8988T (cell line): ENCODE measurements around the gene INPP5A.
"Not testable (repeated sequence)": the region's sequence is repeated elsewhere in the genome, so short reads cannot be mapped to it uniquely, and the experiment has no call there.

Experiments used
- DNase-seq: peaks from one replicate; pipeline ENCODE4 v3.0.0; 2011

Gene INPP5A

DNA sequence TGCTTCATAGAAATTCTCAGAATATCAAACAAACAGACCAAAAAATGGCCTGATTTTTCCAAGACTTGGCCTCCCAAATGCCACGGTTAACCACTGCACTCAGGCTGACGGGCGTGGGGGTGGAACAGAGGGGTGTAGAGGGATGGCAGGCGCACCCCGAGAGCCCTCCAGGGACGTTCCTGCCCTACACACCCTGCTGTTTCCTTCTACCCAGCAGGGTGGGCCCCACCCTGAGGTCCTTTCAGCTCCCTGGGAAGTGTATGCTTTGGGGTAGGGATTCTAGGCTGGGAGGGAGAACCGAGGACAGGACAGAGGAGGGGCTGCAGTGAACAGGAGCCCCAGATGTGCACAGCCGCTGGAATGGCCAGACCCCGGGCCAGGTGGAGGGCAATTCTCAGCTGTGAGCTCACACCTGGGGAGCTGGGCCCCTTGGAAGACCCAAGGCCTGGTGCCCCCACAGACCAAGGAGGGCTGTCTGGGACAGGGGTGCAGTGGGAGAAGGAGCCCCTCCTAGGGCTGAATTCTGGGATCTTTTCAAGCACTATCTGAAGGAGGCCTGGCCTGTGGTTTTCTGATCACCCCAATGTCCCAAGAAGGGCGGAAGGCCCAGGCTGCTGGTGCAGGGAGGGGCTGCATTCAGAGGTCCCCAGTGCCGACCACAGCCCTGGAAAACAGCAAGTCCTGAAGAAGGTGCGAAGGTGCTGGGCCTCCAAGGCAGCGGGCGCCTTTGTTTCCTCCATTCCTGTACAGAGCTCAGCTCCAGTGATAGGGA lies 32.9 kb upstream of the INPP5A start:
- DNase-seq = no peak

DNA sequence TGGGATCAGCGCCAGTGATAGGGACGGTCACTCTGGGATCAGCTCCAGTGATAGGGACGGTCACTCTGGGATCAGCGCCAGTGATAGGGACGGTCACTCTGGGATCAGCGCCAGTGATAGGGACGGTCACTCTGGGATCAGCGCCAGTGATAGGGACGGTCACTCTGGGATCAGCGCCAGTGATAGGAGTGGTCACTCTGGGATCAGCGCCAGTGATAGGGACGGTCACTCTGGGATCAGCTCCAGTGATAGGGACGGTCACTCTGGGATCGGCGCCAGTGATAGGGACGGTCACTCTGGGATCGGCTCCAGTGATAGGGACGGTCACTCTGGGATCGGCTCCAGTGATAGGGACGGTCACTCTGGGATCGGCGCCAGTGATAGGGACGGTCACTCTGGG lies 32.0 kb upstream of the INPP5A start:
- DNase-seq = not testable (repeated sequence)

DNA sequence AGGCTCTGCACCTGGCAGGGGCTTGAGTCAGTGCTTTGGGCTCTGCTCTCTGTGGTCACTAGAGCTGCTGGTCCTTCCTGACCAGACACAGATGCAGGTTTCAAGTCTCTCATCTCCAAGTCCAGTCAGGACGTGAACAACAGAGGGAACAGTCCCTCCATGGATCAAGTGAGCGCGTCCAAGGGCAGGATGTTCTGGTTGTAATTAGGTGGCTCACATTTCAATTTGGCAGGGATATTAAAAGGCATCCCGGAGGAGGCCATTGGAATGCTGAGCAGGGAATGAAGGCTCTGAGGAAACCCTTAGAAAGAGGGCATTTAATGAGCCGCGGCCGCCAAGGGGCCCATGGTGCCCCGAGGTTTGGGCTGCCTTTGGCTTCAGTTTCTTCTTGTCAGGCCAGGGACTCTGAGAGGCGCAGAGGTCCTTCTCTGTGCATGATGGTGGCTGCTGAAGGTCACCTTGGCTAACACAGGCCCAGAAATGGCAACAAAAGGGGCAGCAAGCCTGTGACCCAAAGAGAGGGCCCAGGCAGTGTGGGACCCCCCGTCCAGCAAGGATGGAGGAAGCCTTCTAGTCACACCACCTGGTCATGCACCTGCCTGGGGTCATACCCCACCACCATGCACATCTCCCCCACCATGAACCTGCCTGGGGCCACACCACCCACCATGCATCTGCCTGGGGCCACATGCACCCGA lies 30.7 kb upstream of the INPP5A start:
- no peak for DNase-seq

DNA sequence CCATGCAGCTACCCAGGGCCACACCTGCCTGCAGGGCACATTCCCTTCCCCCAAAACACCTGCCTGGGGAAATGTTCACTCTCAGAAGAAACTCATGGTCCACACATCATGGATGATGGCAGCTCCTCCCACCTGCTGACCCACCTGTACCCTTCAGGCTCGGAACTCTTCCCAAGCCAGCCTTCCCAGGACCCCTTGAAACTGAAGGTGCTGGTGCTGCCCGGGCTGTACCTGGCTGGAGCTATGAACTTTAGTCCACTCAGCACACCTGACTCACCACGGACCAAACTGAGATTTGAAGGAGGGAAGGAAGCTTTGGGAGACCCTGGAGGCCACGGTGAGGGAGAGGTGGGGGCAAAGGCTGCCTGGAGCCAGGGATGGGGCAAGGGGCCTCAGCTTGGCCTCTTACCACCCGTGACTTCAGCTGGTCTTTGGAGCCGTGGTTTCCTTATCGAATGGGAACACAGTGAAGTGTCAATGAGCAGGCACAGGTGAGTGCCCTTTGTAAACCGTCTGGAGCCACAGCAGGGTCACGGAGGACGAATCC lies 30.1 kb upstream of the INPP5A start:
- DNase-seq = no peak

DNA sequence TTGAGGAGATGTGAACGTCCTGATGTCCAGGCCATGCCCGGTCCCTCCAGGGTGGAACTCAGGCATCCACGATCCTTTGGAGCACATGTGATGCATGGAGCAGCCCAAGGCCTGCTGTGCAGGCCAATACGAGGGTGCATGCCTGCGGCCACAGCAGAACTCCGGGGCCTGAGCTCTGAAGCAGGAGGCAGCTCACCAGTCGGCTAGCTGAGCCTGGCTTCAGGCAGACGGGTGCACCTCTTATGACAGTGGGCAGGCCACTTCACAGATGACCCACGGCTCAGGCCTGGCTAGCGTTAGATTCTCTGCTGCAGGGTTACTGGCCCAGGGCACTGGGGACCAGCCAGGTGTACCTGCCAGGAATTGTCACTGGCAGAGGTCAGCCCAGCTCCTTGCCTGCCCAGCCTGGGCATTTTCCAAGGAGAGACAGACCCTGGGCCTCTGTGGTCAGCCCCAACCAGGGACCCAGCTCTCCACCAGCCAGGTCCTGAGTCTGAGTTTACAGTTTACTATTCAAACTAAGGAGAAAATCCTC lies 29.6 kb upstream of the INPP5A start:
- no peak for DNase-seq

DNA sequence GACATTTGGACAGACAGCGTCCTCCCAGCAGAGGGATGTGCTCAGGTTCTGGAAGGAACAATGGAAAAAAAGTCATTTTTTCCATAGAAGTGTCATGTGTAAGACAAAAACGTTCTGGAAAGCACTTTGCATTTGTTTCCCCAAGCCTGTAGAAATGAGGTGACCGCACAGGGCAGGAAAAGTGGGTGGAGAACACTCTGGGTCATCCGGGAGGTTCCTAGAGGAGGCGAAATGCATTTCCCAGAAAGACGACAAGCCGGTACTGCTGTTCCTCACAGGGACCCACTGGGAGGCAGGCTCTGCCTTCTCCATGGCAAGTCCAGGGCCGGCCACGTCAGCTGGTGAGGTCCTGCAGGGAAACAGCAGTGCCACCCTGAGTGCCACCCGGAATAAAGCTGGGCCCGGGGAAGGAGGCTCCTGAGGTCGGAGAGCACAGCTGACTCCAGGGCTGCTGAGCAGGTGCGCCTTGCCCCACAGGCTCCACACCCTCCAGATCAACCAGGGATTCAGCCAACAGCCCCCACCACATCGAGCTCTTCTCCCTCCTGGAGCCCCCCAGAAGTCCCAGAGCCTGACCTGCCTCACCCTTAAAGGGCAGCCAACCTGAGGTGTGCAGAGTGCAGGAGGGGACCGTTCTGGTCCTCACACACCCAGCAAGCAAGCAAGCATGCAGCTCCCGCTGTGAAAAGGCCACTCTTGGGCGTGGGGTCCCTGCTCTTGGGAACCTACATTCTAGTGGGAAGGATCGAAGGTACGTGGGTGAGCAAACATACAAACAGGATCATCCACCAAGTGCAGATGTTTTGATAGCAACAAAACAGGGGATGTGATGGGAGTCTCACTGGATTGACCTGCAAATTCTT lies 28.8 kb upstream of the INPP5A start:
- no peak for DNase-seq

DNA sequence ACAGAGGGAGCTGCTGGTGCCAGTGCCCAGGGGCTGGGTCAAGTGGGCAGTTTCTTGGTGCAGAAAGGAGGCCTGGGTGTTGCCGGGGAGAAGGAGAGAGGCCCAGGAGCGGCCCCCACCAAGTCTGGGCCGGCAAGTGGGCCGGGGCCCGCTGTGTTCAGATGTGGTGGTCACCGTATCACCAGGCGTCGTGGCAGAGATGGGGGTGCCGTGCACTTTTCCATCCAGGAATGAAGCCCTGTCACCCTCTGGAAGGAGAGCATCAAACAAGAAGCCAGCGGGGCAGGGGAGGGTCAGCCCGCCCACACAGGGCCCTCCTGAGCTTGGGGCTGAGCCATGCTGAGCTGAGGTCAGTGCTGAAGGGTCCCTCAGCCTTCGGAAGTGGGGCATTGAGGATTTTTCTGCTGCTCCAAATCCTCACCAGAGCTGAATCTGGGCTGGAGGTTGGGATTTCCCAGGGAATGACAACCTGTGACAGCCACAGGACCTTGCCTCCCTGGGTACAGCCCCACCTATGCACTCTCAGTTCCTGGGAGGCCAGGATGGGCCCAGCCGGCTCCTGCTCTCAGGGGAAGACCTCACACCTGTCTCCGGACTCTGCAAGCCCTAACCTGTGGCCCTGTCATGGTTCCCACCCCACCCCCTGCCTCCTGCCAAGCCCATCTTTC lies 27.9 kb upstream of the INPP5A start:
- DNase-seq = no peak

DNA sequence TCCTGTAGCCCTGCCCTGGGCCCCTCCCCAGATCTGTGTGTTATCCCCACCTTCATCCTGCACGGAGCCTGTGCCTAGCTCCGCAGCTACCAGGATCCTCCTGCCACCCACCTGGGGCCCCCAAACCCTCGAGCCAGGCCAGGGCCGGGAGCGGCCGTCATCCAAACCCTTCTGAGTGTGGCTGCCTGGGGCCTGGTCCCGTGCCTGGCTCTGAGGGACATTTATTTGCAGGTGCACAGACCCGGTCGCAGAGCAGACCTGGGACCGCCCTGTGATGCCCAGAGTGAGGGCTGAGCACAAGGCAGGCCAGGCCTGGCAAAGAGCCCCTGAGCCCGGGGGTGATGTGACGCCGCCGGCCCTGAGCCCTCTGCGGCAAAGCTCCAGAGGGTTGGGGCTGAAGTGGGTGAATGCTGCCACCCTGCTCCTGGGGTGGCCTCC lies 27.4 kb upstream of the INPP5A start:
- DNase-seq = no peak

DNA sequence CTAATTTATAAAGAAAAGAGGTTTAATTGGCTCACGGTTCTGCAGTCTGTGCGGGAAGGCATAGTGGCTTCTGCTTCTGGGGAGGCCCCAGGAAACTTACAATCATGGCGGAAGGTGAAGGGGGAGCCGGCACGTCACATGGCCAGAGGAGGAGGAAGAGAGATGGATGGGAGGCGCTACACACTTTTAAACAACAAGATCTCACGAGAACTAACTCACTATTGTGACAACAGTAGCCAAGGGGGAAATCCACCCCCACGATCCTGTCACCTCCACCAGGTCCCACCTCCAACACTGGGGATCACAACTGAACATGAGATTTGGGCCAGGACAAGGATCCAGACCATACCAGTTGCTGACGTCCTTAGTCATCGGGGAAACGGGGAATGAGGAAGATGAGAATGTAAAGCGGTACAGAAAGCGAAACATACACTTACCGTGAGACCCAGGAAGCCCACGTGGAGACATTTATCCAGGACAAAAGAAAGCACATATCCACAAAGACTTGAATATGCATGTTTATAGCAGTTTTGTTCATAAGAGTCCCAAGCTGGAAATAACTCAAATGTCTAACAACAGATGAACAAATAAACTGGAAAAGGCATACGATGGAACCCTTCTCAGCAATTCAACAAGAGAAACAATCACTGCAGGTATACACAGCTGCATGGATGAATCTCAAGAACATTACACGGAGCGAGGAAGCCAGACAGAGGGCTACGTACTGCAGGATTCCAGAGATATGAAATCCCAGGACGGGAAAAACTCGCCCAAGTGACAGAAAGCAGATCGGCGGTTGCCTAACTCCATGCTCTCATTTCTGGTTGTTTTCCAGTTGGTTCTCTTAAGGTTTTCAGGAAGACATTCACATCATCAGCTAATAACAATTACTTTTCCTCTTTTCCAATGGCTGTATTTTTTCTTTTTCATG lies 26.2 kb upstream of the INPP5A start:
- DNase-seq = no peak

DNA sequence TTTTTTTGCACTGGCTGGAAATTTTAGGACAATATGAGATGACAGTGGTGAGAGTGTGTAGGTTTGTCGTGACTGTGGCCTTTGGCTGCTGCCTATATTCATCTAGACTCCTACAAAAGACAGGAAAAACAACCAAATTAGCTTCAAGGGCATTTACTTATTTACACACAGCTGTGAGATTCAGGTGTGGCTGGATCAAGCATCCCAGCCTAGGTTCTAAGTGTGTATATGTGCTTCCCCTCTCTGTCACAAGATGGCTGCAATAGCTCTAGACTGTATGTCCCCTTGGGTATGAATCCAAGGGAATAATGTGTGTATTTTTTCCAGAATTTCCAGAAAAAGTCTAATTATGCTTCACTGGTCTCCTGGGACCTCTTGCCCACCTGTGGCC lies 25.5 kb upstream of the INPP5A start:
- no peak for DNase-seq

DNA sequence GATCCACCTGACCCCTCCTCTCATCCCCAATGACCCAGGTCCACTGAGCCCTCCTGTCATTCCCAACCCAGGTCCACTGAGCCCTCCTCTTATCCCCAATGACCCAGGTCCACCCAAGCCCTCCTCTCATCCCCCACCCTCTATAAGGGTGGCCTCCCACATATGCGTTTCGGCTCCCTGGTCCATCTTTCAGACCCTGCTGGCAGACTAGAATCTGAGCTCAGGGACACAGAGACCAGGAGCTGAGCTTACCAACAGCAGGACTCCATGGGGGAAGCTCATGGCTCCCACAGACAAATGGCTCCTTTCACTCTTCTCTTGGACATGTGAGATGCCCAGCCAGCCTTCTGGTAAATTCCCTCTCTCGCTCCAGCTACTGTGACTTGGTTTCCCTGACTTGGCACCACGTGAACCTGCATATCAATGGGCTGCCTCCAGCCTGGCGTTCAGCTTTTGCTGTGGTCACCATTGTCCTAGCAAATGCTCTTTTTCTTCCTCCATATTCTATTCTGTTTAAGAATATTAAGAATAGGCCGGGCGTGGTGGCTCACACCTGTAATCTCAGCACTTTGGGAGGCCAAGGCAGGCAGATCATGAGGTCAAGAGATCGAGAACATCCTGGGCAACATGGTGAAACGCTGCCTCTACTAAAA lies 24.8 kb upstream of the INPP5A start:
- DNase-seq = no peak

DNA sequence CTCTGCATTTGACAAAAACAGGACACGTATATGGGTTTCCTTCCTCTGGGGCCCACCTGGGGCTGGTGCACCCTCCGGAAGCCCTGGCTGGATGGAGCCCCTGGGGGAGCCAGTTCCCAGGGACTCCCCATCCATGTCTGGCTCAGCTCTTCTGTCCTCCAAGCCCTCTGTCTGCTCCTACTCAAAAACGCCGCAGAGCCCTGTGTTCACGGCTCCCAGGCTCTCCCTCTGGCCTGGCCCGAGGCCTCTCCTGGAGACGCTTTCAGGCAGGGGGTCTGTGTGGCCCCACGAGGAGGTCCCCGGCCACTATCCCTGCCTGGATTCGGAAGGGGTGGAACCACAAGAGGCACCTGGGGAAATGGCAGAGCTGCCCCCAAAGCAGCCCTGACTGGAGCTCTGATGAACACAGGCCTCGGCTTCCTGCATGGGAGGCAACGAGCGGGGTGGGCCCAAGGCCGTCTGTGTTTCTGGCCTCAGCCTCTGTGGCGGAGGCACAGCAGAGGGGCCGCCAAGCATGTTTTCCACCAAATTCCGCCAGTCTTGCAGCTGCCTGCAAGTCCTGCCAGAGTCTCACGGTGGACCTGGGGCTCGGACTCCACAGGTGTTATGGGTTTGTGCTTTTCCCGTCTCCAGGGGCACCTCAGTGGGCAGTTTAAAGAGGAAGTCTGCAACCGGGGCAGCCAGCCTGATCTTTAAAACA lies 22.6 kb upstream of the INPP5A start:
- DNase-seq = peak; percentile 5

DNA sequence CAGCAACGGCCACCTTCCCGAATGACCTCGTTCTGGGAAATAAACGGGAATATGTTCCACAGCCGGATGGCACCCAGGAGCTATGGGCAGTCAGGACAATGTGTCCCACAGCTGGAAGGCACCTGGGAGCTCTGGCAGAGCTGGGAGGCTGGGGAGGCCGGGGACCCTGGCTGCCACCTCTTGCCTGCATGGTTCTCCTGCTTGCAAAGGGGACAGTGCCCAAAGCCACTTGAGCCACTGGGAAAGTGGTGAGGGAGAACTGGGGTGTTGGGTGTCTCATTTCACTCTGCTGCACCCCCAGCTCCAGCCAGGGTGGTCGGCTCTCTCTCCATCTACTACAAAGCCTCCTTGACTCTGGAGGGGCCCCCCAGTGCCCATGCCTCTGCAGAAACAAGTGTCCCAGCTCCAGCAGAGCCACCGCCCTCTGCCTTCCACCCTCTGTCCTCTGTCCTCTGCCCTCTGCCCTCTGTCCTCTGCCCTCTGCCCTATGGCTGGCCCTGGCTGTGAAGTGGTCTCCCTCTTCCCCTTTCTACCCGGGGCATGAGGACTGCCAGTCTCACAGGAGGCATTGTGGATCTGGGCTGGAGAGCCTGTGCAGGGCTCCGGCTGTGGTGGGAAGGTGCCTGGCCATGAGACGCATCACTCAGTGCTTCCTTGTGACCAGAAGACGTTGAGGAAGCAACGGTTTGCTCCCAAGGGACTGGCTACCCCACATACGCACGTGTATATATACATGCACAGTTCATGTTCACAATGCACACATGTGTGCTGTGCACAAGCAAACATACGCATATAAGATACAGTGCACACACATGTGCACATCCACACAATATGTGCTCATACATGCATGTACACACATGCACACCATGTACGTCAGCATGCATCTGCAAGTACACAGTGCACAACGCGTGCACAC lies 21.5 kb upstream of the INPP5A start:
- DNase-seq = peak; percentile 9

DNA sequence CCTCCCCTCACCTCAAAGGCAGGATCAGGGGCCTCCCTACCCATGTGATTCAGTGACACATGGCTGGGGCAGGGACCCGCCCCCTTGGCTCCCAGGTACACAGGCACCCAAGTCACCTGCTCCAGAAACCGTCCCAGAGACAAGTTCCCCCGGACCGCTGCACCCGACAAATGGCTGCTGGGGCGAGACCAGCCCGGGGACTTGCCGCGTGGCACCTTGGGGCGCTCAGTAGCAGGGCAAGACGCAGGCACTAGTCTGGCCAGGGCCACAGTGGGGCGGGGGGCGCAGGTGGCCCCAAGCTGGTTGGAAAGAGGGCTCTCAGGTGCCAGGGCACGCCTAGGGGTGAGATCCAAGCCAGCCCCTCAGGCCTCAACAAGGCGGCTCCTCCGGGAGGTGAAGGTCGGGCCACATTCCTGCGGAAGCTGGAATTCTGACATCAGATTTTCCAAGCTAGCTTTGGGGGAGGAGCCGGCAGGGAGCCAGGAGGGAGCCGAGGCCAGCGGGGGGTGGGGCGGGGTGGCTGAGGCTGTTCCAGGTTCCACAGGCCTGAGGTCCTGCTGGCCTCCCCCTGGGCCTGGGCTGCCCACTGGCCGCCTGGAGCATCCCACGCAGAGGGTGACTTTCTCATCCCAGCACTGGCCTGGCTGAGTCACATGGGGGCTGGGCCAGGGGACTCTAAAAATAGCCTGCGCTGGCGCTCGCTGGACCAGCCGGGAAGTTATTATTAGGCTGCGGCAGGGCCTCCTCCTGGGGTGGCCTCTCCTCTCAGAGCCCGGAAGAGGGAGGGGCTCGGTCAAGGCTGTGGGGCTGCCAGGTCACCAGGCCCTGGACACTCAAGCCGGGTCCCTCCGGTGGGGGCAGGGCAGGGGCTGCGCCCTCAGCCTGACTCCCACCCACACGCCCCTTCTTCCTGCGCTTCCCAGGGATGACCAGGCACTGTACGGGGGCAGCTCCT lies 20.5 kb upstream of the INPP5A start:
- DNase-seq = peak; percentile 75

DNA sequence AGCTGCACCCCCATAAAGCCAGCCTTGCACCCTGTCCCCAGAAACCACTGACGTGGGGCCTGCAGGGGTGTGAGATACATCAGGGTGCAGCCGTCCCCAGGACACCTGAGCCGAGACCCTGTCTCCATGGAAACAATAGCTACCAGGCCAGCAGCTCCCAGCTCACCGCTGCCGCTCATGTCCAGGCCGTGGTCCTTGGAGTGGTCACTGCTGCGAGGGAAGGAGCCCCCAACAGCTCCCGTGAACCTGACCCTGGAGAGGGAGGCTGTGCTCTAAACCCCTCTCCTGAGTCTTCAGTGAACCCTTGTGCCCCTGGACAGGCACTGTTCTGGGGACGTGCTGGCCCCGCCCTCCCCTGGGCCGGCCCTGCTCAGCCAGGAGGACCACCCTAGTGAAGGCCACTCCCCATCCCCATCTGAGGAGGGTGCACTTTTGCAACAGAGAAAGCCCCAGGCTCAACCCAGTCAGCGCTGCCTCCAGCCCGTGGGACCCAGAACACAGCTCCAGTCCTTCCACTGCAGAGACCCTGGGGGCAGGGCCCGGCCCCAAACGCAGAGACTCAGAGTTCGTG lies 19.6 kb upstream of the INPP5A start:
- peak; percentile 24 for DNase-seq

DNA sequence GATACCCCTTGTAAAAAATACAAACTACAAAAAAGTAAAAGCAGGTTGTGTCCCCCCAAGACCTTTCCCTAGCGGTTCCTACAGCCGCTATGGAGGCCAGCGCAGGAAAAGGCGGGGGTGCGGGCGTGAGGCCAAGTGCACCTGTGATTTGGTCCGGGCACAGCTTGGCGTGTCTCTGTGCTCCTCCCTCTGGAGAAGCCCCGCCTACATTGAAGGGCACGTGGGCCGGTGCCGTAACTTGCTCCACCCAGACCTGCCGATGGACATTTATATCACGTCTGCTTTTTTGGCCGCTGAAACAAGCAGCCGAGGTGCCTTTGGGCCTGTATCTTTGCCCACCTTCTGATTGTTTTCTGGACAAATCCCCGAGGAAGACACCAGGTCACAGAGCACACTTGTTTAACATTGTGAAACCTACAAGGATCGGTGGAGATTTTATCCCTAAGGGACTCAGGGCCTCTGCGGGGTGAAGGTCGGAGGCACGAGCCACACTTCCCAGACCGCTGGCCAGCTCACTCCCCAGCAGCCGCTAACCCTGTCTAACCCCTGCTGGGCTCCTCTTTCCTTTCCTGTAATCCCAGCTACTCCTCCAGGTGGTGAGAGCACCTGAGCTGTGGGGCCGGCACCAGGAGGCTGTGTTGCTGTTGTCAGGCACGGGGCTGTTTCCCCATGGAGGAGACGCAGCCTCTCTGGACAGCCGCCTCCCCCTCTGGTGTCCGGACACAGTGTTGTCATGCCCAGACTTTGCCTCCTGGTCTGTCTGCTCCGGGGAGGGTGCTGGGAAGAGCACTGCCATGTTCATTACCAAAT lies 18.8 kb upstream of the INPP5A start:
- peak; percentile 17 for DNase-seq
